ENCODE results near the gene PARN. TPM values are rescaled to one million over a fixed set of nuclear protein-coding genes. Genes with fewer than 3 reads are reported as not detected.

Gene PARN
- total and polyA plus RNA-seq, 2 of the 4 experiments (the other 2 are of a cell fraction): 24.6 to 25.1 TPM

GRCh38 chr16:14494396-14494966 is 135.6 kb downstream of the PARN start:
- Histone ChIP-seq H2AK9ac (replicated peaks; ENCODE audit: low read depth, low read length, poor library complexity) (no peak overlapping the region), H4K20me1 (ENCODE audit: insufficient read depth, low read length) (no peaks in the 10 kb centered on the region), H3K4me1 (ENCODE audit: control insufficient read depth, insufficient read depth, low read length) (peaks cover 3% of the 10 kb centered on the region; the same call in 1 of the 2 replicates), H3K4me3 (ENCODE audit: insufficient read depth, low read depth, low read length) (no peak overlapping the region), H3K14ac (replicated peaks; ENCODE audit: low read depth, low read length) (0 out of 2 replicates have a peak overlapping the region, but pooled peaks have one; percentile 29), H2BK15ac (ENCODE audit: low read depth, low read length) (no peak overlapping the region), H4K8ac (ENCODE audit: low read depth in 2 of 2, low read length in 2 of 2) (no peak overlapping the region), H3K36me3 (ENCODE audit: control insufficient read depth, insufficient read depth, low read length) (peaks cover 2% of the 10 kb centered on the region; the same call in 1 of the 2 replicates), H3K4me2 (ENCODE audit: low read depth, low read length) (no peak overlapping the region), H4K91ac (ENCODE audit: insufficient read depth, low read depth, low read length) (no peak overlapping the region), H3K9me3 (ENCODE audit: control insufficient read depth, insufficient read depth, low read length) (no peaks in the 10 kb centered on the region), H3K23ac (ENCODE audit: low read depth, low read length) (no peak overlapping the region), H3K18ac (ENCODE audit: low read depth, low read length) (no peak overlapping the region), H2BK120ac (ENCODE audit: low read depth, low read length) (no peak overlapping the region), H2AK5ac (ENCODE audit: low read depth, low read length) (no peak overlapping the region), H3K9ac (ENCODE audit: low read depth, low read length) (no peak overlapping the region), H2BK20ac (ENCODE audit: low read depth, low read length) (no peak overlapping the region), H3K27me3 (ENCODE audit: control insufficient read depth, insufficient read depth, low read length) (no peaks in the 10 kb centered on the region), H3K79me1 (ENCODE audit: low read depth in 1 of 2, low read length in 2 of 2) (peaks cover 4 to 12% of the 10 kb centered on the region in 2 experiments; a peak in 1 of 4 replicates), H3K9me1 (ENCODE audit: insufficient read depth, low read length) (peaks cover 16% of the 10 kb centered on the region), H3K56ac (ENCODE audit: extremely low read depth, insufficient read depth, low read length) (no peak overlapping the region), H4K5ac (ENCODE audit: low read depth, low read length) (no peak overlapping the region), H2AFZ (replicated peaks; ENCODE audit: low read length, poor library complexity) (no peak overlapping the region), H3K4ac (ENCODE audit: low read depth, low read length) (no peak overlapping the region), H2BK5ac (ENCODE audit: low read depth, low read length, poor library complexity, severe bottlenecking) (no peak overlapping the region), H3K27ac (ENCODE audit: insufficient read depth, low read length) (no peak overlapping the region)
- ChIA-PET CTCF (no interaction called here), POLR2A (ENCODE audit: unreplicated experiment) (no interaction called here)
- intact Hi-C loops (cut with micrococcal nuclease): no loop called here
- in situ Hi-C loops (cut with MboI; ENCODE audit: low sequenced_read_pairs): no loop called here
- no peak for TF ChIP-seq BHLHE40 (IDR thresholded peaks at IDR 0.05; ENCODE audit: low read depth, low read length)
- no peak for TF ChIP-seq RFX5 (IDR thresholded peaks at IDR 0.05; ENCODE audit: low read depth, low read length)
- TF ChIP-seq CTCF (conservative IDR thresholded peaks at IDR 0.05; ENCODE audit: low read depth, low read length): no peak
- TF ChIP-seq MXI1 (IDR thresholded peaks at IDR 0.05; ENCODE audit: borderline replicate concordance, low read depth, low read length): no peak
- no peak for TF ChIP-seq CEBPB (IDR thresholded peaks at IDR 0.05; ENCODE audit: low read depth, low read length)
- no peak for TF ChIP-seq RAD21 (IDR thresholded peaks at IDR 0.05; ENCODE audit: low read length)
- TF ChIP-seq USF2 (IDR thresholded peaks at IDR 0.05; ENCODE audit: low read depth, low read length): no peak
- no peak for TF ChIP-seq POLR2A (IDR thresholded peaks at IDR 0.05; ENCODE audit: low read depth, low read length)
- no peak for TF ChIP-seq MAFK (IDR thresholded peaks at IDR 0.05; ENCODE audit: low read depth, low read length)
- no peak for TF ChIP-seq ELK1 (IDR thresholded peaks at IDR 0.05; ENCODE audit: borderline replicate concordance, low read depth, low read length)
- TF ChIP-seq CHD1 (IDR thresholded peaks at IDR 0.05; ENCODE audit: low read depth, low read length): no peak
- no peak for TF ChIP-seq RCOR1 (IDR thresholded peaks at IDR 0.05; ENCODE audit: insufficient replicate concordance, low read length)
- no peak for TF ChIP-seq MAZ (IDR thresholded peaks at IDR 0.05; ENCODE audit: borderline replicate concordance, low read depth, low read length)
- DNase-seq (no peak), ATAC-seq (ENCODE audit: low read depth) (no peak)
- BruUV-seq (replicated peaks): no TSS peak
- WGBS, 2 experiments (ENCODE audit: extremely low coverage in 2 of 2, insufficient read length in 1 of 2): 89% methylated on average over 12 of the region's 12 CpGs; no CpG with 5 or more reads in 1 of the 2 experiments
- dilution Hi-C loops (cut with HindIII; ENCODE audit: low sequenced_read_pairs, unreplicated experiment): no loop called here
